Effector memory CD8-positive, alpha-beta T cell (primary cell): ENCODE data around the gene NRDC.
A peak's percentile ranks its signal among the peaks of the same experiment; 100 is the strongest.

Experiments
- ATAC-seq: fragments of 150-1000 bp; cut with Tn5 transposase; replicated peaks from 2 replicates; pipeline ENCODE4 v1.10.0; 2021; ENCODE audit warnings: mild to moderate bottlenecking, moderate library complexity
- DNase-seq, 3 experiments: peaks; one replicate each; pipeline ENCODE4 v3.0.0; 2021
- H3K27ac Mint-ChIP-seq, 2 donors: one replicate each; pipeline ENCODE4 v1.8.0; 2022; ENCODE audit warnings: mild to moderate bottlenecking in 2 of 2, mixed read lengths in 2 of 2, moderate library complexity in 2 of 2
- H3K27me3 Mint-ChIP-seq, 2 donors: one replicate each; pipeline ENCODE4 v1.8.0; 2022; ENCODE audit warnings: mixed read lengths in 2 of 2
- H3K36me3 Mint-ChIP-seq: one replicate; pipeline ENCODE4 v1.8.0; 2022; ENCODE audit warnings: mild to moderate bottlenecking, moderate library complexity, mixed read lengths; ENCODE audit not compliant: insufficient read depth
- H3K4me1 Mint-ChIP-seq, 2 donors: one replicate each; pipeline ENCODE4 v1.8.0; 2022; ENCODE audit warnings: low read depth in 2 of 2, mixed read lengths in 2 of 2
- H3K4me3 Mint-ChIP-seq, 2 donors: one replicate each; pipeline ENCODE4 v1.8.0; 2022; ENCODE audit warnings: mild to moderate bottlenecking in 2 of 2, mixed read lengths in 2 of 2, moderate library complexity in 2 of 2
- H3K9me3 Mint-ChIP-seq, 2 donors: one replicate each; pipeline ENCODE4 v1.8.0; 2022; ENCODE audit warnings: mixed read lengths in 2 of 2
- total RNA-seq, 9 experiments: gene quantifications; one replicate each; lab custom pipeline; 2026; lab: John Stamatoyannopoulos, UW

Gene NRDC
- 133 to 228 (median 182) reads per million in 9 experiments for total RNA-seq

GRCh38 chr1:51878616-51879336, at the start of gene NRDC:
NRDC (minus strand) TSS chr1:51878727; CDS start chr1:51878615, 112 bp downstream.
- DNase-seq (peak; percentile 98 to 100 (median 99)), ATAC-seq (peak; percentile 91)
- Mint-ChIP-seq H3K4me1 (peaks cover 16 to 20% of the 10 kb centered on the region in 2 donors), H3K36me3 (peaks cover 5% of the 10 kb centered on the region), H3K9me3 (no peaks in the 10 kb centered on the region), H3K27me3 (peaks cover 12 to 20% of the 10 kb centered on the region in 2 donors), H3K27ac (no peak within 1 kb of the TSS), H3K4me3 (no peak within 1 kb of the TSS)

GRCh38 chr1:51927029-51927428, 48.5 kb upstream of the NRDC start:
- ATAC-seq (no peak), DNase-seq (no peak)
- Mint-ChIP-seq H3K27ac (no peak overlapping the region), H3K36me3 (no peaks in the 10 kb centered on the region), H3K9me3 (no peaks in the 10 kb centered on the region), H3K27me3 (peaks cover 11 to 20% of the 10 kb centered on the region in 2 donors), H3K4me3 (no peak overlapping the region), H3K4me1 (no peaks in the 10 kb centered on the region)

- Mint-ChIP-seq H3K9me3 (no peaks in the 10 kb centered on the region), H3K27ac (no peak overlapping the region), H3K27me3 (peaks cover 19 to 27% of the 10 kb centered on the region in 2 donors), H3K4me3 (no peak overlapping the region), H3K36me3 (no peaks in the 10 kb centered on the region), H3K4me1 (no peaks in the 10 kb centered on the region)
- ATAC-seq (no peak), DNase-seq (no peak)
Measured at GRCh38 chr1:51926171-51926812, 47.8 kb upstream of the NRDC start.

- Mint-ChIP-seq H3K27ac (no peak overlapping the region), H3K4me3 (no peak overlapping the region), H3K36me3 (no peaks in the 10 kb centered on the region), H3K4me1 (no peaks in the 10 kb centered on the region), H3K9me3 (no peaks in the 10 kb centered on the region), H3K27me3 (peaks cover 34 to 44% of the 10 kb centered on the region in 2 donors)
- DNase-seq, result no peak
- no peak for ATAC-seq
Measured at GRCh38 chr1:51924455-51924854, 45.9 kb upstream of the NRDC start.

GRCh38 chr1:51922040-51922439, 43.5 kb upstream of the NRDC start:
- Mint-ChIP-seq H3K9me3 (no peaks in the 10 kb centered on the region), H3K36me3 (no peaks in the 10 kb centered on the region), H3K27ac (no peak overlapping the region), H3K4me3 (no peak overlapping the region), H3K4me1 (no peaks in the 10 kb centered on the region), H3K27me3 (peaks cover 32 to 50% of the 10 kb centered on the region in 2 donors)
- no peak for DNase-seq
- ATAC-seq, result no peak

GRCh38 chr1:51920130-51920529, 41.6 kb upstream of the NRDC start:
- H3K27ac Mint-ChIP-seq, result no peak overlapping the region
- H3K4me1 Mint-ChIP-seq, result no peaks in the 10 kb centered on the region
- H3K27me3 Mint-ChIP-seq, result peaks cover 36 to 65% of the 10 kb centered on the region in 2 donors
- H3K9me3 Mint-ChIP-seq, result no peaks in the 10 kb centered on the region
- ATAC-seq (no peak), DNase-seq (no peak)
- no peak overlapping the region for H3K4me3 Mint-ChIP-seq
- no peaks in the 10 kb centered on the region for H3K36me3 Mint-ChIP-seq

GRCh38 chr1:51919684-51920083, 41.2 kb upstream of the NRDC start:
- no peak overlapping the region for H3K27ac Mint-ChIP-seq
- DNase-seq (no peak), ATAC-seq (no peak)
- H3K4me1 Mint-ChIP-seq, result no peaks in the 10 kb centered on the region
- H3K36me3 Mint-ChIP-seq, result no peaks in the 10 kb centered on the region
- H3K4me3 Mint-ChIP-seq, result no peak overlapping the region
- H3K9me3 Mint-ChIP-seq, result no peaks in the 10 kb centered on the region
- H3K27me3 Mint-ChIP-seq, result peaks cover 39 to 65% of the 10 kb centered on the region in 2 donors

GRCh38 chr1:51916587-51917405, 38.3 kb upstream of the NRDC start:
- no peaks in the 10 kb centered on the region for H3K36me3 Mint-ChIP-seq
- ATAC-seq (no peak), DNase-seq (no peak)
- no peak overlapping the region for H3K27ac Mint-ChIP-seq
- H3K27me3 Mint-ChIP-seq, result peaks cover 55 to 66% of the 10 kb centered on the region in 2 donors
- no peaks in the 10 kb centered on the region for H3K9me3 Mint-ChIP-seq
- H3K4me3 Mint-ChIP-seq, result no peak overlapping the region
- H3K4me1 Mint-ChIP-seq, result no peaks in the 10 kb centered on the region

- H3K9me3 Mint-ChIP-seq, result no peaks in the 10 kb centered on the region
- DNase-seq, result no peak
- no peaks in the 10 kb centered on the region for H3K36me3 Mint-ChIP-seq
- no peaks in the 10 kb centered on the region for H3K4me1 Mint-ChIP-seq
- peaks cover 55 to 62% of the 10 kb centered on the region in 2 donors for H3K27me3 Mint-ChIP-seq
- H3K4me3 Mint-ChIP-seq, result no peak overlapping the region
- no peak overlapping the region for H3K27ac Mint-ChIP-seq
- no peak for ATAC-seq
Measured at GRCh38 chr1:51915951-51916350, 37.4 kb upstream of the NRDC start.

- Mint-ChIP-seq H3K36me3 (no peaks in the 10 kb centered on the region), H3K27ac (no peak overlapping the region), H3K27me3 (peaks cover 43 to 50% of the 10 kb centered on the region in 2 donors), H3K9me3 (no peaks in the 10 kb centered on the region), H3K4me1 (no peaks in the 10 kb centered on the region), H3K4me3 (no peak overlapping the region)
- no peak for DNase-seq
- no peak for ATAC-seq
Measured at GRCh38 chr1:51912881-51913280, 34.4 kb upstream of the NRDC start.

GRCh38 chr1:51910221-51911000, 31.9 kb upstream of the NRDC start:
- no peaks in the 10 kb centered on the region for H3K36me3 Mint-ChIP-seq
- H3K27me3 Mint-ChIP-seq, result peaks cover 29 to 48% of the 10 kb centered on the region in 2 donors
- no peak for ATAC-seq
- no peak overlapping the region for H3K4me3 Mint-ChIP-seq
- no peak for DNase-seq
- H3K9me3 Mint-ChIP-seq, result no peaks in the 10 kb centered on the region
- H3K4me1 Mint-ChIP-seq, result peaks cover 3 to 4% of the 10 kb centered on the region in 2 donors
- no peak overlapping the region for H3K27ac Mint-ChIP-seq

- Mint-ChIP-seq H3K4me1 (peaks cover 3 to 4% of the 10 kb centered on the region in 2 donors), H3K27ac (no peak overlapping the region), H3K4me3 (no peak overlapping the region), H3K36me3 (no peaks in the 10 kb centered on the region), H3K9me3 (no peaks in the 10 kb centered on the region), H3K27me3 (peaks cover 35 to 38% of the 10 kb centered on the region in 2 donors)
- DNase-seq (no peak), ATAC-seq (no peak)
Measured at GRCh38 chr1:51908499-51908898, 30.0 kb upstream of the NRDC start.
